GM12878 (cell line): ENCODE results near the gene TPD52L2.

Experiments used
- CHD2 ChIP-seq: IDR thresholded peaks from 2 replicates; pipeline ENCODE4 v1.6.1; 2011; ENCODE audit warnings: low read depth, low read length, improper control_type of control experiment, borderline replicate concordance
- MTA2 ChIP-seq: fragments of 450-650 bp; IDR thresholded peaks from 2 replicates; pipeline ENCODE4 v1.6.1; 2016; ENCODE audit warnings: low read depth, mild to moderate bottlenecking, moderate library complexity
- MXI1 ChIP-seq: fragments of 150-350 bp; IDR thresholded peaks from 2 replicates; pipeline ENCODE4 v1.6.1; 2011; ENCODE audit warnings: low read depth, mild to moderate bottlenecking, inconsistent platforms, low read length, improper control_type of control experiment
- NR2C2 ChIP-seq: IDR thresholded peaks from 2 replicates; pipeline ENCODE4 v1.6.1; 2011; ENCODE audit warnings: borderline replicate concordance, low read depth; ENCODE audit not compliant: control insufficient read depth, insufficient read length
- SMC3 ChIP-seq: IDR thresholded peaks from 2 replicates; pipeline ENCODE4 v1.6.1; 2011; ENCODE audit warnings: low read length, improper control_type of control experiment, borderline replicate concordance
- SP1 ChIP-seq: IDR thresholded peaks from one replicate; pipeline ENCODE4 v1.6.1; 2011; ENCODE audit warnings: low read depth, low read length
- TF ChIP-seq, protein P1 (sequence below): IDR thresholded peaks from 2 replicates; pipeline ENCODE4 v1.6.1; 2012; ENCODE audit warnings: low read depth, low read length, improper control_type of control experiment
- TF ChIP-seq, protein P2 (sequence below): fragments of 450-650 bp; IDR thresholded peaks from 2 replicates; pipeline ENCODE4 v1.6.1; 2017; ENCODE audit warnings: antibody characterized with exemption, mild to moderate bottlenecking, moderate library complexity

DNA sequence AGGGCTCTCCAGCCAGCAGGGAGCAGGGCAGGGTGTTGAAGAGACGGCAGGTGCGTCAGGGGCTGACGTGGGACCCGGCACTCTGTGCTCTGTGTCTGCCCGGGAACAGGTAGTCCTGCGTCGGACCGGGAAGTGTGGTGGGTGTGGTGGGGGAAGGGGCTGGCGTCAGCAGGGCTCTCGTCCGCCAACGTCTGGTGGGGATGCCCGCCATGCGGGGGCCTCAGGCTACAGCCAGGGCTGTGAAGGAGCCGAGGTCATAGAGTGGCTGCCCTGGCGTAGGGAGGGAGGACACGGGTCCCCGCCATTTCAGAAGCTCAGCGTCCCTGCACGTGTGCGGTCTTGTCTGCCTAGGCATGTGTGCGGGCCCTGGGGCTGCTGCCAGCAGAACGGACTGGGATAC, 55.2 kb downstream of the TPD52L2 start:
- no peak for TF ChIP-seq SP1
- TF ChIP-seq MXI1 = no peak
- TF ChIP-seq NR2C2 = no peak
- TF ChIP-seq, protein P1, sequence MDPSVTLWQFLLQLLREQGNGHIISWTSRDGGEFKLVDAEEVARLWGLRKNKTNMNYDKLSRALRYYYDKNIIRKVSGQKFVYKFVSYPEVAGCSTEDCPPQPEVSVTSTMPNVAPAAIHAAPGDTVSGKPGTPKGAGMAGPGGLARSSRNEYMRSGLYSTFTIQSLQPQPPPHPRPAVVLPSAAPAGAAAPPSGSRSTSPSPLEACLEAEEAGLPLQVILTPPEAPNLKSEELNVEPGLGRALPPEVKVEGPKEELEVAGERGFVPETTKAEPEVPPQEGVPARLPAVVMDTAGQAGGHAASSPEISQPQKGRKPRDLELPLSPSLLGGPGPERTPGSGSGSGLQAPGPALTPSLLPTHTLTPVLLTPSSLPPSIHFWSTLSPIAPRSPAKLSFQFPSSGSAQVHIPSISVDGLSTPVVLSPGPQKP = no peak
- no peak for TF ChIP-seq CHD2
- TF ChIP-seq MTA2 = no peak
- TF ChIP-seq, protein P2, sequence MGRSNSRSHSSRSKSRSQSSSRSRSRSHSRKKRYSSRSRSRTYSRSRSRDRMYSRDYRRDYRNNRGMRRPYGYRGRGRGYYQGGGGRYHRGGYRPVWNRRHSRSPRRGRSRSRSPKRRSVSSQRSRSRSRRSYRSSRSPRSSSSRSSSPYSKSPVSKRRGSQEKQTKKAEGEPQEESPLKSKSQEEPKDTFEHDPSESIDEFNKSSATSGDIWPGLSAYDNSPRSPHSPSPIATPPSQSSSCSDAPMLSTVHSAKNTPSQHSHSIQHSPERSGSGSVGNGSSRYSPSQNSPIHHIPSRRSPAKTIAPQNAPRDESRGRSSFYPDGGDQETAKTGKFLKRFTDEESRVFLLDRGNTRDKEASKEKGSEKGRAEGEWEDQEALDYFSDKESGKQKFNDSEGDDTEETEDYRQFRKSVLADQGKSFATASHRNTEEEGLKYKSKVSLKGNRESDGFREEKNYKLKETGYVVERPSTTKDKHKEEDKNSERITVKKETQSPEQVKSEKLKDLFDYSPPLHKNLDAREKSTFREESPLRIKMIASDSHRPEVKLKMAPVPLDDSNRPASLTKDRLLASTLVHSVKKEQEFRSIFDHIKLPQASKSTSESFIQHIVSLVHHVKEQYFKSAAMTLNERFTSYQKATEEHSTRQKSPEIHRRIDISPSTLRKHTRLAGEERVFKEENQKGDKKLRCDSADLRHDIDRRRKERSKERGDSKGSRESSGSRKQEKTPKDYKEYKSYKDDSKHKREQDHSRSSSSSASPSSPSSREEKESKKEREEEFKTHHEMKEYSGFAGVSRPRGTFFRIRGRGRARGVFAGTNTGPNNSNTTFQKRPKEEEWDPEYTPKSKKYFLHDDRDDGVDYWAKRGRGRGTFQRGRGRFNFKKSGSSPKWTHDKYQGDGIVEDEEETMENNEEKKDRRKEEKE = no peak
- no peak for TF ChIP-seq SMC3
